Effector memory CD4-positive, alpha-beta T cell (primary cell): ENCODE measurements around the gene ZC3H7B.
"Not testable (repeated sequence)": the region's sequence is repeated elsewhere in the genome, so short reads cannot be mapped to it uniquely, and the experiment has no call there.

Experiments used
- DNase-seq, 3 donors: peaks; one replicate each; pipeline ENCODE4 v3.0.0-alpha.2; 2020
- H3K27ac ChIP-seq: 2 replicates; pipeline ENCODE4 v1.7.0; 2013; ENCODE audit warnings: mild to moderate bottlenecking, low read length, moderate library complexity; ENCODE audit not compliant: insufficient read depth, poor library complexity, severe bottlenecking
- H3K27me3 ChIP-seq: replicated peaks from 2 replicates; pipeline ENCODE4 v1.7.0; 2013; ENCODE audit warnings: mild to moderate bottlenecking, low read length; ENCODE audit not compliant: insufficient read depth, control insufficient read depth, poor library complexity, severe bottlenecking
- H3K36me3 ChIP-seq: 2 replicates; pipeline ENCODE4 v1.7.0; 2013; ENCODE audit warnings: mild to moderate bottlenecking, low read length, moderate library complexity; ENCODE audit not compliant: control insufficient read depth, insufficient read depth
- H3K4me1 ChIP-seq: 2 replicates; pipeline ENCODE4 v1.7.0; 2013; ENCODE audit warnings: low read length, mild to moderate bottlenecking; ENCODE audit not compliant: control insufficient read depth, insufficient read depth, poor library complexity, severe bottlenecking
- H3K4me3 ChIP-seq: 2 replicates; pipeline ENCODE4 v1.7.0; 2013; ENCODE audit warnings: low read length, low read depth, mild to moderate bottlenecking; ENCODE audit not compliant: insufficient read depth, poor library complexity, severe bottlenecking
- H3K9me3 ChIP-seq: 2 replicates; pipeline ENCODE4 v1.7.0; 2013; ENCODE audit warnings: mild to moderate bottlenecking, low read length, moderate library complexity; ENCODE audit not compliant: control insufficient read depth

The ZC3H7B gene

GRCh38 chr22:41285820-41286638 is 15.3 kb upstream of the ZC3H7B start, which contains the start of gene RANGAP1:
Gene RANGAP1, minus strand, starts transcription at chr22:41286187. Its CDS starts 5,143 bp downstream, at chr22:41281044.
- Histone ChIP-seq H3K4me3 (peak within 1 kb of the TSS; percentile 85), H3K27me3 (no peaks in the 10 kb centered on the region), H3K27ac (peak within 1 kb of the TSS; percentile 99), H3K36me3 (peaks cover 10% of the 10 kb centered on the region), H3K4me1 (peaks cover 8% of the 10 kb centered on the region), H3K9me3 (no peaks in the 10 kb centered on the region)
- peak; percentile 95 to 97 (median 97) for DNase-seq

- Histone ChIP-seq H3K4me1 (peaks cover 8% of the 10 kb centered on the region), H3K9me3 (no peaks in the 10 kb centered on the region)
- peak in 2 of 3 donors; percentile 17 to 50 for DNase-seq
Measured at GRCh38 chr22:41286639-41287091, 14.7 kb upstream of the ZC3H7B start.

GRCh38 chr22:41288245-41288946 is 12.9 kb upstream of the ZC3H7B start:
- Histone ChIP-seq H3K4me1 (peaks cover 8% of the 10 kb centered on the region), H3K27me3 (no peaks in the 10 kb centered on the region), H3K27ac (no peak overlapping the region), H3K4me3 (no peak overlapping the region), H3K9me3 (no peaks in the 10 kb centered on the region), H3K36me3 (peaks cover 2% of the 10 kb centered on the region)
- no peak for DNase-seq

More at GRCh38 chr22:41286639-41287091, 14.7 kb upstream of the ZC3H7B start:
- no peaks in the 10 kb centered on the region for H3K27me3 ChIP-seq
- H3K36me3 ChIP-seq: peaks cover 9% of the 10 kb centered on the region
- peak overlapping the region; percentile 50 for H3K4me3 ChIP-seq
- H3K27ac ChIP-seq: peak overlapping the region; percentile 99

GRCh38 chr22:41289671-41290070 is 11.7 kb upstream of the ZC3H7B start:
- peaks cover 4% of the 10 kb centered on the region for H3K4me1 ChIP-seq
- H3K4me3 ChIP-seq: no peak overlapping the region
- H3K36me3 ChIP-seq: no peaks in the 10 kb centered on the region
- H3K27me3 ChIP-seq: no peaks in the 10 kb centered on the region
- H3K9me3 ChIP-seq: no peaks in the 10 kb centered on the region
- DNase-seq: no peak
- H3K27ac ChIP-seq: no peak overlapping the region

- no peak for DNase-seq
- Histone ChIP-seq H3K27me3 (no peaks in the 10 kb centered on the region), H3K36me3 (no peaks in the 10 kb centered on the region), H3K4me1 (no peaks in the 10 kb centered on the region), H3K27ac (no peak overlapping the region), H3K9me3 (no peaks in the 10 kb centered on the region), H3K4me3 (no peak overlapping the region)
Measured at GRCh38 chr22:41290262-41291221, 10.8 kb upstream of the ZC3H7B start.

GRCh38 chr22:41294816-41295215 is 6.5 kb upstream of the ZC3H7B start:
- not testable (repeated sequence) for H3K9me3 ChIP-seq, DNase-seq, H3K27me3 ChIP-seq, H3K4me1 ChIP-seq, H3K36me3 ChIP-seq, H3K27ac ChIP-seq, H3K4me3 ChIP-seq

- H3K27ac ChIP-seq: no peak overlapping the region
Measured at GRCh38 chr22:41296826-41297667, 4.3 kb upstream of the ZC3H7B start.

GRCh38 chr22:41300661-41301060 is 664 bp upstream of the ZC3H7B start:
- DNase-seq: no peak
- Histone ChIP-seq H3K36me3 (no peaks in the 10 kb centered on the region), H3K4me1 (peaks cover 16% of the 10 kb centered on the region), H3K9me3 (no peaks in the 10 kb centered on the region), H3K4me3 (peak overlapping the region; percentile 95), H3K27me3 (no peaks in the 10 kb centered on the region), H3K27ac (peak overlapping the region; percentile 88)

More at GRCh38 chr22:41296826-41297667, 4.3 kb upstream of the ZC3H7B start:
- H3K4me3 ChIP-seq: no peak overlapping the region
- no peaks in the 10 kb centered on the region for H3K9me3 ChIP-seq
- H3K4me1 ChIP-seq: peaks cover 5% of the 10 kb centered on the region
- DNase-seq: no peak
- H3K36me3 ChIP-seq: no peaks in the 10 kb centered on the region
- no peaks in the 10 kb centered on the region for H3K27me3 ChIP-seq
